Heart right ventricle (tissue), 16 donors: ENCODE results near the gene CNDP2. TPM values are rescaled to one million over a fixed set of nuclear protein-coding genes. Genes with fewer than 3 reads are reported as not detected.

ENCODE experiments used
- ATAC-seq, 8 donors: fragments of 200-7000 bp; cut with Tn5 transposase; one replicate each; pipeline ENCODE4 v1.9.1; 2020; ENCODE audit warnings: mild to moderate bottlenecking in 8 of 8, moderate library complexity in 8 of 8, moderate number of reproducible peaks in 1 of 8
- DNase-seq, 2 donors: peaks; one replicate each; pipeline ENCODE4 v3.0.0-alpha.2; 2020
- H3K27ac ChIP-seq, 10 donors: fragments of 200-600 bp; sonication (generic) in 2 of 10; one replicate each; pipeline versions ENCODE4 v1.5.0 to v1.8.0; 2020 to 2022; ENCODE audit warnings: mild to moderate bottlenecking in 3 of 10
- H3K27me3 ChIP-seq, 7 donors: fragments of 200-600 bp; one replicate each; pipeline ENCODE4 v1.8.0; 2021 to 2022; ENCODE audit warnings: mild to moderate bottlenecking in 2 of 7
- H3K36me3 ChIP-seq, 9 donors: fragments of 200-600 bp; sonication (generic) in 1 of 9; one replicate each; pipeline versions ENCODE4 v1.5.0 to v1.8.0; 2020 to 2022; ENCODE audit warnings: mild to moderate bottlenecking in 2 of 9
- H3K4me1 ChIP-seq, 9 donors: fragments of 200-600 bp; sonication (generic) in 1 of 9; one replicate each; pipeline versions ENCODE4 v1.5.0 to v1.8.0; 2020 to 2022; ENCODE audit warnings: mild to moderate bottlenecking in 4 of 9
- H3K4me3 ChIP-seq, 10 donors: fragments of 200-600 bp; sonication (generic) in 2 of 10; one replicate each; pipeline versions ENCODE4 v1.5.0 to v1.8.0; 2020 to 2022; ENCODE audit warnings: mild to moderate bottlenecking in 7 of 10, moderate library complexity in 2 of 10
- H3K9me3 ChIP-seq, 11 donors: fragments of 200-600 bp in 10 of 11; sonication (generic) in 2 of 11; one replicate each; pipeline versions ENCODE4 v1.5.0 to v1.8.0; 2013 to 2022; ENCODE audit warnings: mild to moderate bottlenecking in 2 of 11, control low read depth in 1 of 11, moderate library complexity in 1 of 11
- WGBS, 2 donors: extraction: QIAGEN DNeasy Blood & Tissue Kit; methylation state at CpG; one replicate each; pipeline ENCODE4 v1.1.7; 2013; ENCODE audit warnings: inconsistent platforms in 1 of 2; 5-methylcytosine and 5-hydroxymethylcytosine counted together
- intact Hi-C, 10 donors: fragments of 100-400 bp; cut with DNase I; formaldehyde crosslinking; loops; one replicate each; pipeline versions ENCODE4 v1.11.1 to v1.14.2; 2022
- polyA plus RNA-seq, 2 donors: library from polyadenylated mRNA; stranded (reverse); fragments of 200-250 nt; gene quantifications; one replicate each; pipeline ENCODE4 v1.2.3, GENCODE V29; 2013
- total RNA-seq, 10 donors: library from RNA; stranded (reverse); fragmentation: NEBNext Ultra II Directional in 3 of 10; extraction: Animal tissue kit (Norgen Biotek cat#: 25700) in 3 of 10; gene quantifications; one replicate each; pipeline versions ENCODE4 v1.2.1 to v1.2.4, GENCODE V29; 2021 to 2023
- TF ChIP-seq, protein P1 (sequence below), 9 donors: fragments of 200-600 bp; sonication (generic) in 2 of 9; IDR thresholded peaks; one replicate each; pipeline versions ENCODE4 v1.5.0 to v1.8.0; 2021 to 2022; ENCODE audit warnings: antibody characterized with exemption in 9 of 9, mild to moderate bottlenecking in 5 of 9, moderate library complexity in 1 of 9
- donor health status: Arrhythmogenic right ventricular cardiomyopathy.
- donor health status: ischemic (EF 13 %, LVEDD 7.1; RV severe dilation, severe dysfunction).
- donor health status: healthy with polysubstance abuse.
- donor health status: DM: no; HTN: yes; CAD: no.
- donor health status: DM: no; HTN: no; CAD: no.
- donor health status: ischemic (EF 25% LVEDD 6.9; RV normal size, moderate dysfunction).
- donor health status: ischemic (EF 25% LVEDD 5.7; RV mildly dilated, moderate dysfunction).
- donor health status: healthy.
- donor health status: DM: yes; HTN: yes; CAD: no.
- donor health status: Ischemic cardiomyopathy.
- donor health status: ischemic (EF 35%, LVEDD 5.7; RV mildly dilated, moderate dysfunction).
- donor health status: nonischemic (EF 11% LVEDD 7.7; RV severe dilation, severe dysfunction).
- donor health status: DM: yes; HTN: yes; CAD: no.
- donor health status: PGD.
- donor health status: ischemic (EF 29% LVEDD 5.4; RV normal size, mild dysfunction).
- donor health status: nonischemic (EF 23%, LVEDD 6.1; RV moderate dilation, normal function).

The CNDP2 gene
- total and polyA plus RNA-seq, 12 donors: 48.9 to 117 (median 73.2) TPM

- no peaks in the 10 kb centered on the region for H3K36me3 ChIP-seq
- intact Hi-C loops: loop anchor here in 8 of 10 donors (5.0 to 10.0 kb wide), 5 partner anchors 55 to 297 kb away; no protein-coding TSS in a partner anchor
- ATAC-seq (no peak), DNase-seq (no peak)
- no peaks in the 10 kb centered on the region for H3K27me3 ChIP-seq
- peaks cover 0 to 5% (median 0%) of the 10 kb centered on the region in 11 donors for H3K9me3 ChIP-seq
- H3K4me1 ChIP-seq: peaks cover 5 to 27% (median 11%) of the 10 kb centered on the region in 9 donors
- 40 to 42% methylated on average over 7 of the region's 7 CpGs for WGBS, 2 donors
- H3K4me3 ChIP-seq: no peak overlapping the region
- no peak overlapping the region for H3K27ac ChIP-seq
- TF ChIP-seq, protein P1, sequence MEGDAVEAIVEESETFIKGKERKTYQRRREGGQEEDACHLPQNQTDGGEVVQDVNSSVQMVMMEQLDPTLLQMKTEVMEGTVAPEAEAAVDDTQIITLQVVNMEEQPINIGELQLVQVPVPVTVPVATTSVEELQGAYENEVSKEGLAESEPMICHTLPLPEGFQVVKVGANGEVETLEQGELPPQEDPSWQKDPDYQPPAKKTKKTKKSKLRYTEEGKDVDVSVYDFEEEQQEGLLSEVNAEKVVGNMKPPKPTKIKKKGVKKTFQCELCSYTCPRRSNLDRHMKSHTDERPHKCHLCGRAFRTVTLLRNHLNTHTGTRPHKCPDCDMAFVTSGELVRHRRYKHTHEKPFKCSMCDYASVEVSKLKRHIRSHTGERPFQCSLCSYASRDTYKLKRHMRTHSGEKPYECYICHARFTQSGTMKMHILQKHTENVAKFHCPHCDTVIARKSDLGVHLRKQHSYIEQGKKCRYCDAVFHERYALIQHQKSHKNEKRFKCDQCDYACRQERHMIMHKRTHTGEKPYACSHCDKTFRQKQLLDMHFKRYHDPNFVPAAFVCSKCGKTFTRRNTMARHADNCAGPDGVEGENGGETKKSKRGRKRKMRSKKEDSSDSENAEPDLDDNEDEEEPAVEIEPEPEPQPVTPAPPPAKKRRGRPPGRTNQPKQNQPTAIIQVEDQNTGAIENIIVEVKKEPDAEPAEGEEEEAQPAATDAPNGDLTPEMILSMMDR (IDR thresholded peaks at IDR 0.05): no peak
Measured at GRCh38 chr18:74489676-74490075, 6.5 kb upstream of the CNDP2 start.

GRCh38 chr18:74492259-74492658 is 3.9 kb upstream of the CNDP2 start:
- Histone ChIP-seq H3K9me3 (peaks cover 0 to 5% (median 0%) of the 10 kb centered on the region in 11 donors), H3K36me3 (no peaks in the 10 kb centered on the region), H3K4me3 (no peak overlapping the region), H3K27me3 (no peaks in the 10 kb centered on the region), H3K27ac (no peak overlapping the region), H3K4me1 (peaks cover 0 to 22% (median 7%) of the 10 kb centered on the region in 9 donors)
- intact Hi-C loops: loop anchor here in 7 of 10 donors (2.0 to 10.0 kb wide), 6 partner anchors 53 to 300 kb away; no protein-coding TSS in a partner anchor
- DNase-seq: no peak
- TF ChIP-seq, protein P1 (IDR thresholded peaks at IDR 0.05): no peak
- WGBS, 2 donors: 92 to 95% methylated on average over 3 of the region's 3 CpGs
- no peak for ATAC-seq

DNA sequence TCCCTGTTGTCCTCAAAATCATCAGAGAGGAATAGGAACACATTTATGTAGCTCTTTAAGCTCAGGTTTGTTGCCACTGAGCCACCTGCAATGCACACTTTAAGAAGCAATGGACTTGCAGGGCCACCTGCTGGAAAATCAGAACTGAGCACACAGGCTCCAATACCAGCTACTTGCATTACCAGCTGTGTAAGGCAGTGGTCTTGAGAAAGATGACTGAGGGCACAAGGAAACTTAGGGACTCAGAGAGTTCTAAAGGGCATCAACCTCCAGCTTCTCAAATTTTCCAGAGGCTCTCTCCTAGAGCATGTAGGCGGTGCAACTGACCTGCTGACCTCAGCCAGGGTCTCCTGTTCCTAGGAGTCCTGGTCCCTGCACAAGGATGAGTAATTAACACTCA is 2.5 kb upstream of the CNDP2 start:
- Histone ChIP-seq H3K4me3 (no peak overlapping the region), H3K27ac (peak overlapping the region in 1 of 10 donors; percentile 15), H3K27me3 (no peaks in the 10 kb centered on the region), H3K36me3 (peaks cover 0 to 7% (median 0%) of the 10 kb centered on the region in 9 donors), H3K9me3 (peaks cover 0 to 5% (median 0%) of the 10 kb centered on the region in 11 donors), H3K4me1 (peaks cover 0 to 37% (median 20%) of the 10 kb centered on the region in 9 donors)
- DNase-seq: peak in 1 of 2 donors; percentile 41
- ATAC-seq: no peak
- intact Hi-C loops: loop anchor here in 9 of 10 donors (1.0 to 10.0 kb wide), 8 partner anchors 37 to 301 kb away; partner anchors contain the start of gene DIPK1C (in 1 of the 9)
- 36 to 65% methylated on average over 1 of the region's 1 CpG for WGBS, 2 donors
- TF ChIP-seq, protein P1 (IDR thresholded peaks at IDR 0.05): peak; percentile 42 to 78 (median 66)

- ATAC-seq (no peak), DNase-seq (no peak)
- intact Hi-C loops: loop anchor here in 8 of 10 donors (2.0 to 10.0 kb wide), 6 partner anchors 38 to 302 kb away; partner anchors contain the start of gene DIPK1C (in 1 of the 8)
- Histone ChIP-seq H3K9me3 (peaks cover 0 to 5% (median 0%) of the 10 kb centered on the region in 11 donors), H3K27ac (peak overlapping the region in 1 of 10 donors; percentile 95), H3K4me1 (peaks cover 0 to 45% (median 28%) of the 10 kb centered on the region in 9 donors), H3K27me3 (no peaks in the 10 kb centered on the region), H3K4me3 (no peak overlapping the region), H3K36me3 (peaks cover 0 to 7% (median 0%) of the 10 kb centered on the region in 9 donors)
- TF ChIP-seq, protein P1 (IDR thresholded peaks at IDR 0.05): no peak
- WGBS, 2 donors: 69 to 71% methylated on average over 1 of the region's 1 CpG
Measured at GRCh38 chr18:74494514-74494913, 1.6 kb upstream of the CNDP2 start.
